Measurements from ENCODE around the gene ERCC6L. TPM values are rescaled to one million over a fixed set of nuclear protein-coding genes. Genes with fewer than 3 reads are reported as not detected.
"Not testable (repeated sequence)": the region's sequence is repeated elsewhere in the genome, so short reads cannot be mapped to it uniquely, and the experiment has no call there.

Gene ERCC6L
- total RNA-seq, 2 donors from 2014 or later, result 1.7 to 8.2 TPM

GRCh38 chrX:72181178-72182125, 57.4 kb downstream of the ERCC6L start, which contains the start of gene PIN4:
Gene PIN4 (plus strand): TSS chrX:72181757. CDS start chrX:72181786, 29 bp downstream.
- intact Hi-C loops (cut with DNase I), result no loop called here
- no peaks in the 10 kb centered on the region for H3K27me3 ChIP-seq
- H3K4me3 ChIP-seq, result peak within 1 kb of the TSS; percentile 62
- peak within 1 kb of the TSS; percentile 77 for H3K27ac ChIP-seq
- no peaks in the 10 kb centered on the region for H3K36me3 ChIP-seq
- no peaks in the 10 kb centered on the region for H3K4me1 ChIP-seq
- peak within 1 kb of the TSS; percentile 38 to 59 for H3K9ac ChIP-seq (ENCODE audit: low read depth in 2 of 2, low read length in 2 of 2)
- TF ChIP-seq CTCF (IDR thresholded peaks at IDR 0.05), result no peak
- no peaks in the 10 kb centered on the region for H3K9me3 ChIP-seq
- DNase-seq, result peak; percentile 93

- Histone ChIP-seq H3K27ac (no peak overlapping the region), H3K9ac (ENCODE audit: low read depth in 2 of 2, low read length in 2 of 2) (no peak overlapping the region), H3K4me3 (no peak overlapping the region), H3K36me3 (no peaks in the 10 kb centered on the region), H3K27me3 (no peaks in the 10 kb centered on the region), H3K4me1 (no peaks in the 10 kb centered on the region), H3K9me3 (no peaks in the 10 kb centered on the region)
- DNase-seq, result no peak
- intact Hi-C loops (cut with DNase I), result no loop called here
- no peak for TF ChIP-seq CTCF (IDR thresholded peaks at IDR 0.05)
Measured at GRCh38 chrX:72180539-72180938, 58.3 kb downstream of the ERCC6L start.

- Histone ChIP-seq H3K4me3 (no peak overlapping the region), H3K36me3 (no peaks in the 10 kb centered on the region), H3K9ac (ENCODE audit: low read depth in 2 of 2, low read length in 2 of 2) (no peak overlapping the region), H3K27ac (no peak overlapping the region), H3K9me3 (no peaks in the 10 kb centered on the region), H3K27me3 (no peaks in the 10 kb centered on the region), H3K4me1 (no peaks in the 10 kb centered on the region)
- intact Hi-C loops (cut with DNase I), result no loop called here
- DNase-seq, result no peak
- TF ChIP-seq CTCF (IDR thresholded peaks at IDR 0.05), result no peak
Measured at GRCh38 chrX:72176981-72177380, 61.8 kb downstream of the ERCC6L start.

- H3K4me1 ChIP-seq; DNase-seq; intact Hi-C loops (cut with DNase I); H3K9ac ChIP-seq (ENCODE audit: low read depth in 2 of 2, low read length in 2 of 2); H3K27ac ChIP-seq; H3K36me3 ChIP-seq; H3K9me3 ChIP-seq; H3K4me3 ChIP-seq; H3K27me3 ChIP-seq: not testable (repeated sequence)
Measured at GRCh38 chrX:72176289-72176688, 62.5 kb downstream of the ERCC6L start.

GRCh38 chrX:72169008-72169728, 69.7 kb downstream of the ERCC6L start:
- Histone ChIP-seq H3K27me3 (no peaks in the 10 kb centered on the region), H3K9ac (ENCODE audit: low read depth in 2 of 2, low read length in 2 of 2) (no peak overlapping the region), H3K4me3 (no peak overlapping the region), H3K27ac (no peak overlapping the region), H3K4me1 (no peaks in the 10 kb centered on the region), H3K9me3 (no peaks in the 10 kb centered on the region), H3K36me3 (no peaks in the 10 kb centered on the region)
- no peak for TF ChIP-seq CTCF (IDR thresholded peaks at IDR 0.05)
- DNase-seq, result no peak
- intact Hi-C loops (cut with DNase I), result no loop called here

Measured in colonic mucosa (tissue), 4 donors.